Transverse colon (tissue), 4 donors: ENCODE measurements around the gene SPEF2. TPM values are rescaled to one million over a fixed set of nuclear protein-coding genes. Genes with fewer than 3 reads are reported as not detected.

ENCODE experiments used
- DNase-seq: peaks from one replicate; pipeline ENCODE4 v3.0.0-alpha.2; 2019
- H3K27ac ChIP-seq, 4 donors: fragments of 200-600 bp; sonication (generic); 2 replicates each; pipeline ENCODE4 v1.5.1; 2016 to 2018; ENCODE audit warnings: inconsistent platforms in 4 of 4
- H3K27me3 ChIP-seq: fragments of 200-600 bp; sonication (generic); 2 replicates; pipeline ENCODE4 v1.5.1; 2017; ENCODE audit warnings: inconsistent platforms
- H3K36me3 ChIP-seq, 4 donors: fragments of 200-600 bp; sonication (generic); 2 replicates each; pipeline ENCODE4 v1.5.1; 2017 to 2019; ENCODE audit warnings: inconsistent platforms in 4 of 4
- H3K4me1 ChIP-seq, 4 donors: fragments of 200-600 bp; sonication (generic); 2 replicates each; pipeline ENCODE4 v1.5.1; 2017 to 2020; ENCODE audit warnings: inconsistent platforms in 4 of 4
- H3K4me3 ChIP-seq, 4 donors: fragments of 200-600 bp; sonication (generic); 1 replicate in 1 of 4; 2 replicates in 3 of 4; pipeline versions ENCODE4 v1.5.1 to v1.6.1; 2017 to 2019; ENCODE audit warnings: inconsistent platforms in 4 of 4
- H3K9me3 ChIP-seq, 2 donors: fragments of 200-600 bp; sonication (generic); 2 replicates each; pipeline ENCODE4 v1.5.1; 2017 to 2019; ENCODE audit warnings: inconsistent platforms in 2 of 2
- EP300 ChIP-seq: sonication (generic); formaldehyde crosslinking; IDR thresholded peaks from one replicate; pipeline ENCODE4 v1.6.1; 2017; ENCODE audit warnings: antibody characterized with exemption, low read depth
- POLR2A ChIP-seq: fragments of 450-650 bp; IDR thresholded peaks from one replicate; pipeline ENCODE4 v1.6.1; 2016; ENCODE audit warnings: antibody characterized with exemption, mild to moderate bottlenecking, moderate library complexity
- POLR2AphosphoS5 ChIP-seq, 3 donors: sonication (generic); formaldehyde crosslinking; IDR thresholded peaks; one replicate each; pipeline ENCODE4 v1.6.1; 2016; ENCODE audit warnings: antibody characterized with exemption in 3 of 3
- WGBS, 2 donors: methylation state at CpG; one replicate each; pipeline ENCODE4 v1.1.5; 2018; ENCODE audit warnings: low coverage in 1 of 2; 5-methylcytosine and 5-hydroxymethylcytosine counted together
- in situ Hi-C, 4 donors: fragments of 200-750 bp; cut with MboI; loops; one replicate each; pipeline versions ENCODE4 v1.15.0 to v1.15.1; 2017; ENCODE audit warnings: low sequenced_read_pairs in 3 of 4, low pct_ligation_motif_present in 1 of 4, low pct_unique_long_range_greater_than_20kb in 1 of 4
- intact Hi-C: fragments of 100-400 bp; cut with DNase I; formaldehyde crosslinking; loops from one replicate; pipeline ENCODE4 v1.15.1; 2023; ENCODE audit warnings: low total_unique reads
- total RNA-seq, 4 donors: library from RNA; depleted of rRNA; stranded (reverse); fragments of >200 nt; gene quantifications; one replicate each; pipeline ENCODE4 v1.1.0, GENCODE V29; 2016
- TF ChIP-seq, protein P1 (sequence below), 5 experiments: fragments of 200-600 bp in 3 of 5; fragments of 450-650 bp in 2 of 5; sonication (generic) in 3 of 5; IDR thresholded peaks; 1 replicate in 2 of 5; 2 replicates in 3 of 5; pipeline ENCODE4 v1.5.1; 2016 to 2017; ENCODE audit warnings: antibody characterized with exemption in 5 of 5, inconsistent platforms in 3 of 5, mild to moderate bottlenecking in 2 of 5, moderate library complexity in 1 of 5

The SPEF2 gene
- total RNA-seq, 4 donors from 2014 or later, result 2.4 to 9.4 (median 5.1) TPM; not detected in 1

DNA sequence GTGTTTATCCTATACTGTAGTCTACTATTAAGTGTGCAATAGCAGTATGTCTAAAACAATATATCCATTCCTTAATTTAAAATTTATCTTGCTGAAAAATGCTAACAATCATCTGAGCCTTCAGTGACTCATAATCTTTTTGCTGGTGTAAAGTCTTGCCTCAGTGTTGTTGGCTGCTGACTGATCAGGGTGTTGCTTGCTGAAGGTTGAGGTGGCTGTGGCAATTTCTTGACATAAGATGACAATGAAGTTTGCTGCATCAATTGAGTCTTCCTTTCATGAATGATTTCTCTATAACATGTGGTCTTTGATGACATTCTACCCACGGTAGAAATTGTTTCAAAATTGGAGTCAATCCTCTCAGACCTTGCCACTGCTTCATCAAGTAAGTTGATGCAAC, 24.3 kb upstream of the SPEF2 start:
- no peaks in the 10 kb centered on the region for H3K9me3 ChIP-seq
- H3K4me3 ChIP-seq, result no peak overlapping the region
- DNase-seq, result no peak
- no peaks in the 10 kb centered on the region for H3K27me3 ChIP-seq
- in situ Hi-C loops, result no loop called here
- no peak overlapping the region for H3K27ac ChIP-seq
- 25 to 57% methylated on average over 1 of the region's 1 CpG for WGBS, 2 donors
- no peaks in the 10 kb centered on the region for H3K36me3 ChIP-seq
- intact Hi-C loops, result no loop called here
- TF ChIP-seq, protein P1, sequence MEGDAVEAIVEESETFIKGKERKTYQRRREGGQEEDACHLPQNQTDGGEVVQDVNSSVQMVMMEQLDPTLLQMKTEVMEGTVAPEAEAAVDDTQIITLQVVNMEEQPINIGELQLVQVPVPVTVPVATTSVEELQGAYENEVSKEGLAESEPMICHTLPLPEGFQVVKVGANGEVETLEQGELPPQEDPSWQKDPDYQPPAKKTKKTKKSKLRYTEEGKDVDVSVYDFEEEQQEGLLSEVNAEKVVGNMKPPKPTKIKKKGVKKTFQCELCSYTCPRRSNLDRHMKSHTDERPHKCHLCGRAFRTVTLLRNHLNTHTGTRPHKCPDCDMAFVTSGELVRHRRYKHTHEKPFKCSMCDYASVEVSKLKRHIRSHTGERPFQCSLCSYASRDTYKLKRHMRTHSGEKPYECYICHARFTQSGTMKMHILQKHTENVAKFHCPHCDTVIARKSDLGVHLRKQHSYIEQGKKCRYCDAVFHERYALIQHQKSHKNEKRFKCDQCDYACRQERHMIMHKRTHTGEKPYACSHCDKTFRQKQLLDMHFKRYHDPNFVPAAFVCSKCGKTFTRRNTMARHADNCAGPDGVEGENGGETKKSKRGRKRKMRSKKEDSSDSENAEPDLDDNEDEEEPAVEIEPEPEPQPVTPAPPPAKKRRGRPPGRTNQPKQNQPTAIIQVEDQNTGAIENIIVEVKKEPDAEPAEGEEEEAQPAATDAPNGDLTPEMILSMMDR (IDR thresholded peaks at IDR 0.05), result no peak
- TF ChIP-seq EP300 (no peak), POLR2AphosphoS5 (IDR thresholded peaks at IDR 0.05) (no peak), POLR2A (no peak)
- H3K4me1 ChIP-seq, result no peaks in the 10 kb centered on the region

DNA sequence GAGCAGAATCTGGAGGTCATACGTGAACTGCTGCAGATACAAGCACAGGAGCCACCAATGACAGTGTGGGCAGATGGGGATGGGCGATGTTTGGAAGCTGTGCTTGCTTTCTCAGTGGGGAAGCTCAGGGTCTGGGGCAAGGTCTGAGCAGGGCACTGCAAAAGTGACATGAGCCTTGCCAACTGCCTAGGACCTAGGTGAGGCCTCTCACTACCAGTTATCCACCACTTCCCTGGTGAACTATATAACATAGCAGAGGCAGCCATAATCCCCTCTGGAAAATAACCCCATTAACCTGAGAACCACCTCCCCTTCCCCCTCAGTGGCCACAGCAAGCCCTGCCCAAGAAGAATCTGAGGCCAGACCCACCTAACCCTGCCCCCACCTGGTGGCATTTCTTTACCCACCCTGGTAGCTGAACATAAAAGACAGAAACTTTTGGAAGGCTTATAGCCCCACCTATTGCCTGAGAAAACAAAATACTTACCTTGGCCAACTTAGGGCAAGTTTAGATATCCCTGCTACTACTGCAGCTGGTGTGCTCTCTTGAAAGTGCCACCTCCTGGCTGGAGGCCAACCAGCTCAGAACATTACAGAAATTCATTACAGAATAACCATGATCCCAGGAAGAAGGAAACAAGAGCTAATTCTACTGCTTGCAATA, 18.8 kb upstream of the SPEF2 start:
- Histone ChIP-seq H3K27me3 (no peaks in the 10 kb centered on the region), H3K4me3 (no peak overlapping the region), H3K9me3 (peaks cover 0 to under 1% of the 10 kb centered on the region in 2 donors), H3K27ac (no peak overlapping the region), H3K4me1 (no peaks in the 10 kb centered on the region), H3K36me3 (no peaks in the 10 kb centered on the region)
- in situ Hi-C loops, result no loop called here
- peak; percentile 53 for DNase-seq
- WGBS, 2 donors, result 80 to 87% methylated on average over 2 of the region's 2 CpGs
- TF ChIP-seq POLR2AphosphoS5 (IDR thresholded peaks at IDR 0.05) (no peak), EP300 (no peak), POLR2A (no peak)
- TF ChIP-seq, protein P1 (IDR thresholded peaks at IDR 0.05), result peak in 1 of 5 experiments; percentile 15
- intact Hi-C loops, result no loop called here

DNA sequence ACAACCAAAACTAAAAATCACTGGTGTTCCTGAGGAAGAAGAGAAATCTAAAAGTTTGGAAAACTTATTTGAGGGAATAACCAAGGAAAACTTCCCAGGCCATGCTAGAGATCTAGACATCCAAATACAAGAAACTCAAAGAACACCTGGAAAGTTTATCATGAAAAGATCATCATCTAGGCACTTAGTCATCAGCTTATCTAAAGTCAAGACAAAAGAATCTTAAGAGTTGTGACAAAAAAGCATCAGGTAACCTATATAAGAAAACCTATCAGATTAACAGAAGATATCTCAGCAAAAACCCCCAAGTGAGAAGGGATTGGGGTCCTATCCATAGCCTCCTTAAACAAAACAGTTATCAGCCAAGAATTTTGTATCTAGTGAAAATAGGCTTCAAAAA, 17.1 kb upstream of the SPEF2 start:
- intact Hi-C loops (no loop called here), in situ Hi-C loops (loop anchor here in 1 of 4 donors (25.0 kb wide), 1 partner anchor 513 kb away; no protein-coding TSS in a partner anchor)
- no peaks in the 10 kb centered on the region for H3K27me3 ChIP-seq
- no peak for DNase-seq
- H3K4me1 ChIP-seq, result no peaks in the 10 kb centered on the region
- H3K27ac ChIP-seq, result no peak overlapping the region
- H3K36me3 ChIP-seq, result no peaks in the 10 kb centered on the region
- H3K9me3 ChIP-seq, result peaks cover 0 to 4% of the 10 kb centered on the region in 2 donors
- H3K4me3 ChIP-seq, result no peak overlapping the region
- TF ChIP-seq POLR2A (no peak), POLR2AphosphoS5 (IDR thresholded peaks at IDR 0.05) (no peak), EP300 (no peak)
- TF ChIP-seq, protein P1 (IDR thresholded peaks at IDR 0.05), result no peak

DNA sequence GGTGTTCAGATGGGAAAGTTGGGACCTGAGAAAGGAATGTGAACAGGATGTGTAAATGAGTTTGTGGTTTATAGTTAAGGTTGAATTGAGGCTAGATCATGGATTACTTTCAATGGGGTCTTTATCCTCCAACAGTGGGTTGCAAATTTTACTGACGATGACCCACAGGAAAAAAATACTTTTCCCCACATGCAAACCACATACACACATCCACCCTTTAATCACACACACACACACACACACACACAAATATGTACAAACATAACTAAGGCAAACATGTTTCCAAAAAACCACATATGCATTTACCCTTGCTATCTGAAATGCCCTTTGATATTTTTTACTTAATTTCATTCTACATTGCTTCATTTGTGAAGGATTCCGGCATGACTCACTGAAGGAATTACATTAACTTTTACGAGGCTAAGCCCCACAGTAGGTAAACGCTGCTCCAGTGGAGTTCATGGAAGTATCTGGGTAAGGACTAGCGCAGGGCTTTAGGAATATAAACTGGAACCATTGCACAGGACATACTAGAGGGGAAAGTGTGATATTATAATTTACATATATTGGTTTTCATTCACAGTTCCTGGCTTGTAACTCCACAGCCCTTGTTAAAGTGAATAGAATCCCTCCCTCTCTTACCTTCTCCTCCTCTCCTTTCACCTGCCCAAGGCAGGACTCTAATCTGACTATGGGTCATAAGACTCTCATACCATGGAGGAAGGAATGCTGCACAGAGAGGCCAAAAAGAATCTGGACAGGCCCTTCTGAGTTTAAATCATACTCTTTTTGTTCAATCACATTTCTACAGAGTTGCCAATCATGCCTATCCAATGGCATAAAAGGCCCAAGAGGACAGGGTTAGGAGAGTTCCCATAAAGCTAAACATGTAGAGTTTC, 8.5 kb upstream of the SPEF2 start:
- no peaks in the 10 kb centered on the region for H3K36me3 ChIP-seq
- no peak overlapping the region for H3K4me3 ChIP-seq
- H3K4me1 ChIP-seq, result peaks cover 0 to 8% (median 3%) of the 10 kb centered on the region in 4 donors
- no peaks in the 10 kb centered on the region for H3K27me3 ChIP-seq
- H3K27ac ChIP-seq, result peak overlapping the region in 3 of 4 donors; percentile 13 to 42 (median 29)
- WGBS, 2 donors, result 38 to 52% methylated on average over 4 to 5 of the region's 5 CpGs
- TF ChIP-seq EP300 (no peak), POLR2AphosphoS5 (IDR thresholded peaks at IDR 0.05) (no peak), POLR2A (no peak)
- TF ChIP-seq, protein P1 (IDR thresholded peaks at IDR 0.05), result no peak
- peak; percentile 13 for DNase-seq
- intact Hi-C loops (no loop called here), in situ Hi-C loops (loop anchor here in 1 of 4 donors (25.0 kb wide), 1 partner anchor 522 kb away; no protein-coding TSS in a partner anchor)
- peaks cover 0 to under 1% of the 10 kb centered on the region in 2 donors for H3K9me3 ChIP-seq
